Testis (tissue), 3 donors: ENCODE measurements around the gene GSC2. TPM values are rescaled to one million over a fixed set of nuclear protein-coding genes. Genes with fewer than 3 reads are reported as not detected.

ENCODE experiments used
- DNase-seq: peaks from one replicate; pipeline ENCODE4 v3.0.0-alpha.2; 2019
- H3K27ac ChIP-seq, 2 donors: fragments of 200-600 bp; sonication (generic); one replicate each; pipeline ENCODE4 v1.5.1; 2019
- H3K27me3 ChIP-seq: fragments of 200-600 bp; sonication (generic); one replicate; pipeline ENCODE4 v1.5.1; 2019
- H3K36me3 ChIP-seq: fragments of 200-600 bp; sonication (generic); one replicate; pipeline ENCODE4 v1.5.1; 2017; ENCODE audit warnings: low read depth; ENCODE audit errors: missing control alignments
- H3K4me1 ChIP-seq: fragments of 200-600 bp; sonication (generic); one replicate; pipeline ENCODE4 v1.5.1; 2019
- H3K4me3 ChIP-seq, 2 donors: fragments of 200-600 bp; sonication (generic); one replicate each; pipeline ENCODE4 v1.5.1; 2017 to 2019
- H3K9me3 ChIP-seq: fragments of 200-600 bp; sonication (generic); one replicate; pipeline ENCODE4 v1.5.1; 2017
- POLR2A ChIP-seq: fragments of 450-650 bp; IDR thresholded peaks from one replicate; pipeline ENCODE4 v1.6.1; 2017; ENCODE audit warnings: antibody characterized with exemption, mild to moderate bottlenecking, moderate library complexity
- WGBS, 2 donors: methylation state at CpG; one replicate each; pipeline ENCODE4 v1.1.5; 2018; 5-methylcytosine and 5-hydroxymethylcytosine counted together
- intact Hi-C: fragments of 100-400 bp; cut with DNase I; formaldehyde crosslinking; loops from one replicate; pipeline ENCODE4 v1.15.1; 2023; ENCODE audit warnings: low total_unique reads
- polyA plus RNA-seq: library from polyadenylated mRNA; stranded (reverse); fragments of 350-450 nt; fragmentation: Illumina TruSeq; extraction: RNeasy Lipid Tissue Mini Kit (QIAGEN cat#74804); gene quantifications from one replicate; pipeline ENCODE4 v1.2.3, GENCODE V29; 2014; ENCODE audit warnings: low read depth, low replicate concordance; ENCODE audit not compliant: insufficient read depth
- total RNA-seq, 2 donors: library from RNA; depleted of rRNA; stranded (reverse); fragments of >200 nt; gene quantifications; one replicate each; pipeline ENCODE4 v1.2.3, GENCODE V29; 2016
- TF ChIP-seq, protein P1 (sequence below), 3 experiments: fragments of 450-650 bp in 2 of 3; fragments of 200-600 bp in 1 of 3; sonication (generic) in 1 of 3; IDR thresholded peaks; one replicate each; pipeline ENCODE4 v1.5.1; 2016 to 2019; ENCODE audit warnings: antibody characterized with exemption in 3 of 3, mild to moderate bottlenecking in 2 of 3, moderate library complexity in 1 of 3

GSC2 gene
- total and polyA plus RNA-seq, 3 donors from 2014 or later, result 2.3 to 16.0 (median 15.3) TPM

DNA sequence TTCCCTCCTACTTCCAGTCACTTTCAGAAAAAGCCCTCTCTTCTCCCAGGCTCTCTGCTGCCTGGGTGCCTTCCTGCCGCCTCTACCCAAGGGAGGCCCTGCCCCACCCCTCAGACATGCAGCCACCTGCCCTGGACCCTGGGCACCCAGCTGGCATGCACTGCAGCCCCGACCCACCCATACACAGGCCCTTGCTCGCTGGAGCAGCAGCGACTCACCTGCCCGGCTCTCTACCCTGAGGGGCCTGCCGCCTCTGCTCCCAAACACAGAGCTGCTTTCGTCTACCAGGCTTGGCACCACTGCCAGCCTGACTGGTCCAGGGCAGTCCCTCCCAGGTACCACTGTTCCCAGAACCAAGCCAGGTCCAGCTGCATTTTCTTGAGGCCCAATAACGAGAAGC is 20.2 kb downstream of the GSC2 start:
- no peak for DNase-seq
- Histone ChIP-seq H3K36me3 (no peaks in the 10 kb centered on the region), H3K27ac (no peak overlapping the region), H3K4me3 (no peak overlapping the region), H3K4me1 (peaks cover 5% of the 10 kb centered on the region), H3K27me3 (no peaks in the 10 kb centered on the region), H3K9me3 (no peaks in the 10 kb centered on the region)
- no peak for TF ChIP-seq POLR2A
- TF ChIP-seq, protein P1, sequence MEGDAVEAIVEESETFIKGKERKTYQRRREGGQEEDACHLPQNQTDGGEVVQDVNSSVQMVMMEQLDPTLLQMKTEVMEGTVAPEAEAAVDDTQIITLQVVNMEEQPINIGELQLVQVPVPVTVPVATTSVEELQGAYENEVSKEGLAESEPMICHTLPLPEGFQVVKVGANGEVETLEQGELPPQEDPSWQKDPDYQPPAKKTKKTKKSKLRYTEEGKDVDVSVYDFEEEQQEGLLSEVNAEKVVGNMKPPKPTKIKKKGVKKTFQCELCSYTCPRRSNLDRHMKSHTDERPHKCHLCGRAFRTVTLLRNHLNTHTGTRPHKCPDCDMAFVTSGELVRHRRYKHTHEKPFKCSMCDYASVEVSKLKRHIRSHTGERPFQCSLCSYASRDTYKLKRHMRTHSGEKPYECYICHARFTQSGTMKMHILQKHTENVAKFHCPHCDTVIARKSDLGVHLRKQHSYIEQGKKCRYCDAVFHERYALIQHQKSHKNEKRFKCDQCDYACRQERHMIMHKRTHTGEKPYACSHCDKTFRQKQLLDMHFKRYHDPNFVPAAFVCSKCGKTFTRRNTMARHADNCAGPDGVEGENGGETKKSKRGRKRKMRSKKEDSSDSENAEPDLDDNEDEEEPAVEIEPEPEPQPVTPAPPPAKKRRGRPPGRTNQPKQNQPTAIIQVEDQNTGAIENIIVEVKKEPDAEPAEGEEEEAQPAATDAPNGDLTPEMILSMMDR (IDR thresholded peaks at IDR 0.05), result no peak
- 76 to 81% methylated on average over 5 to 8 of the region's 8 CpGs for WGBS, 2 donors
- intact Hi-C loops, result loop anchor here (10.0 kb wide), 1 partner anchor 505 kb away; no protein-coding TSS in a partner anchor

DNA sequence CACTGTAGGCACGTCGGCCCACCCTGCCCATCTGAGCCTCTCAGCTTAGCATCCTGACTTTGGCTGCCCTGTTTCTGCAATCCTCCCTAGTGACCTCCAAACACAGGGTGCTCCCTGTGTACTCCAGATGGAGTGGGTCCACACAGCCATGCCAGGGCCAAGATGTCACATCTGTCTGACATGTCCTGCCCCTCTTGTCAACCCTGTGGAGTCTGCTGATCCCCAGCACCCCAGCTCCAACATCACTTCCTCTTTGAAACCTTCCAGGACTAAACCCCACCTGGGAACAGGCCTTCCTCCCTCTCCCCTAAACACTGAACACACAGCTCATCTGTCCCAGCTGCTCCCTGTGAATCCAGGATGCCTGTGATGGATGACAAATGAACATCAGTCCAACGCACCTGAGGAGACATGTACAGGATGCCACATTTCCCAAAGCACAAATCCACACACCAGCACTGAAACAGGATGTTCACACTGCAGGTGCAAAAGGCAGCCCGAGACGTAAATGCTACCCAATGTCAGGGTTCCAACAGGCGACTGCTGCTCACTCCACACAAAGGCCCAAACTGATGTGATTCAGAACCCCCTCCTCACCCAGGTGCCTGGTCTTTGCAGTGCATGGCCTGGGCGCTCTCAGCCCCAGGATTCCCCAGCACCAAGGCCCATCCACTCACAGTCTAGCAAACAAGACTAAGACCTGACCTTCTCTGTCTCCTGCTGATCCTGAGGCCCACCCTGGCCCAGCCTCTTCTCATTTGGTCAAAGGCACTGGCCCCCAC is 21.0 kb downstream of the GSC2 start:
- peaks cover 5% of the 10 kb centered on the region for H3K4me1 ChIP-seq
- no peak for DNase-seq
- TF ChIP-seq POLR2A, result no peak
- TF ChIP-seq, protein P1 (IDR thresholded peaks at IDR 0.05), result no peak
- intact Hi-C loops, result no loop called here
- no peak overlapping the region for H3K4me3 ChIP-seq
- no peaks in the 10 kb centered on the region for H3K9me3 ChIP-seq
- H3K27me3 ChIP-seq, result no peaks in the 10 kb centered on the region
- H3K36me3 ChIP-seq, result no peaks in the 10 kb centered on the region
- H3K27ac ChIP-seq, result no peak overlapping the region
- WGBS, 2 donors, result 73 to 95% methylated on average over 7 of the region's 7 CpGs

DNA sequence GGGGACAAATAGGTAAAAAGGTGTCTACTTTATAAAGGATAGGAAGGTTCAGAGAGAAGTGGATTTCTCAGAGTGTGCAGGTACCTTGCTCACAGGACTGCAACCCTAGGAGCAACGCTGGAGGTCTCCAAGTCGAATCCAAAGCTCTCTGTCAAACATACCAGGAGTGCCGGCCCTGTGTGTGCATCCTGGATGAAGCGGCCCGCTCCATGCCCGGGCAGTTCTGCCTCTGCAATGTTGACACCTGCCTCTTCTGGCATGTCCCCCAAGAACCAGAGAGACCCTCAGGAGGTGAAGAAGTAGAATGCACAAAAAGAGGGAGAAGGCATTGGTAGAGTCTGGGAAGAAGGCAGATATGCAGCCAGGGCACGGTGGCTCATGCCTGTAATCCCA is 22.1 kb downstream of the GSC2 start:
- H3K36me3 ChIP-seq, result no peaks in the 10 kb centered on the region
- H3K9me3 ChIP-seq, result no peaks in the 10 kb centered on the region
- H3K27ac ChIP-seq, result no peak overlapping the region
- no peaks in the 10 kb centered on the region for H3K27me3 ChIP-seq
- no peak for DNase-seq
- TF ChIP-seq POLR2A, result no peak
- TF ChIP-seq, protein P1 (IDR thresholded peaks at IDR 0.05), result no peak
- peaks cover 5% of the 10 kb centered on the region for H3K4me1 ChIP-seq
- WGBS, 2 donors, result 67 to 90% methylated on average over 4 to 7 of the region's 7 CpGs
- intact Hi-C loops, result no loop called here
- no peak overlapping the region for H3K4me3 ChIP-seq

DNA sequence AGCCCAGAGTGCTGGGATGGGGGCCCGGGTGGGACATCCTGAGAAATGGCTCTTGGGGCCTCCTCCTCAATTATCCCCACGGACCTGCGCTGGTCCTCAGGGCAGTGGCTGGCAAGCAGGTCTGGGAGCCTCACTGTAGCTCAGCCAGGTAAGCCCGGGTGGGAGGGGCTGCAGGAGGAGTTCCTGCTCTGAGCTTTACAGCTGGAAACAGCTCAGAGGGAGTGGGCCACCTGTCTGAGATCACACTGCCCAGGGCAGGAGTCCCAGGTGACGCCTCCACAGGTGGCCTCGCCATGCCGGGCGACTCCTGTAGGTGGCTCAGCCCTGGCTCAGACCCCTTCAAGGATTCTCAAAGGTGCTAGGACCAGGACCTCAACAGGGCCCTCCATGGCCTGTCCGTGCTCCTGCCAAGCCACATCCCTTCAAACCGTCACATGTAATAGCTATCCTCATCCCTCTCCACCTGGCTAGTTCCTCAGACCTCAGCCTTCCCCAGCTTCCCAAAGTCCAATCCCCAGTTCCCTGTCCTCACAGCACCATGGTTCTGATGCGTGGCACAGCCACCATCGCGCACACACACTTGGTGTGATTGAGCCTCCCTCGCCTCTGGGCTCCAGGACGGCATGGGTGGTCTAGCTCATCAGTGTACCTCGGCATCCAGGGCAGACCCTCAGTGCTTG is 22.6 kb downstream of the GSC2 start:
- H3K36me3 ChIP-seq, result no peaks in the 10 kb centered on the region
- no peaks in the 10 kb centered on the region for H3K27me3 ChIP-seq
- TF ChIP-seq POLR2A, result no peak
- TF ChIP-seq, protein P1 (IDR thresholded peaks at IDR 0.05), result no peak
- no peak overlapping the region for H3K4me3 ChIP-seq
- 89 to 95% methylated on average over 13 to 16 of the region's 16 CpGs for WGBS, 2 donors
- peaks cover 5% of the 10 kb centered on the region for H3K4me1 ChIP-seq
- no peak overlapping the region for H3K27ac ChIP-seq
- no peak for DNase-seq
- intact Hi-C loops, result no loop called here
- no peaks in the 10 kb centered on the region for H3K9me3 ChIP-seq
